BE2C (cell line): ENCODE results near the gene HSF2. TPM values are rescaled to one million over a fixed set of nuclear protein-coding genes. Genes with fewer than 3 reads are reported as not detected.

ENCODE experiments used
- DNase-seq: peaks from one replicate; pipeline ENCODE4 v3.0.0-alpha.2; 2020
- H3K27me3 ChIP-seq: fragments of 250-450 bp; sonication (Bioruptor Pico); 2 replicates; pipeline ENCODE4 v1.5.1; 2020; ENCODE audit warnings: mild to moderate bottlenecking
- H3K36me3 ChIP-seq: fragments of 250-450 bp; sonication (Bioruptor Pico); 2 replicates; pipeline ENCODE4 v1.5.1; 2020; ENCODE audit warnings: mild to moderate bottlenecking
- H3K4me1 ChIP-seq: fragments of 250-450 bp; sonication (Bioruptor Pico); 2 replicates; pipeline ENCODE4 v1.5.1; 2020
- H3K4me3 ChIP-seq: 2 replicates; pipeline ENCODE4 v1.5.1; 2011; ENCODE audit warnings: low read depth, low read length
- H3K9me3 ChIP-seq: fragments of 250-450 bp; sonication (Bioruptor Pico); 2 replicates; pipeline ENCODE4 v1.5.1; 2020
- CTCF ChIP-seq: IDR thresholded peaks from 2 replicates; pipeline ENCODE4 v1.5.1; 2012; ENCODE audit warnings: mild to moderate bottlenecking, low read depth, low read length
- polyA plus RNA-seq: library from polyadenylated mRNA; unstranded; fragments of >200 nt; gene quantifications from one replicate; pipeline ENCODE4 v1.2.1, GENCODE V29; 2012; ENCODE audit warnings: low read depth, missing spikeins; ENCODE audit not compliant: insufficient read length, insufficient read depth

HSF2 gene
- 22.2 TPM for polyA plus RNA-seq

- Histone ChIP-seq H3K9me3 (no peaks in the 10 kb centered on the region), H3K27me3 (no peaks in the 10 kb centered on the region), H3K36me3 (peaks cover 2% of the 10 kb centered on the region; the same call in 1 of the 2 replicates), H3K4me3 (peak within 1 kb of the TSS; percentile 95), H3K4me1 (peaks cover 7% of the 10 kb centered on the region)
- peak; percentile 97 for DNase-seq
- TF ChIP-seq CTCF, result peak; percentile 15; the same call in 1 of the 2 replicates
These were observed at the start of gene HSF2 for GRCh38 chr6:122399348-122400120. HSF2 (plus strand) TSS chr6:122399652; CDS start chr6:122399738, 86 bp downstream.

- no peaks in the 10 kb centered on the region for H3K4me1 ChIP-seq
- no peaks in the 10 kb centered on the region for H3K27me3 ChIP-seq
- DNase-seq, result no peak
- H3K36me3 ChIP-seq, result no peaks in the 10 kb centered on the region
- H3K4me3 ChIP-seq, result no peak overlapping the region
- H3K9me3 ChIP-seq, result no peaks in the 10 kb centered on the region
- TF ChIP-seq CTCF, result no peak
These were observed 46.3 kb upstream of the HSF2 start for GRCh38 chr6:122352981-122353664.

GRCh38 chr6:122360809-122361208 lies 38.6 kb upstream of the HSF2 start:
- H3K4me3 ChIP-seq, result no peak overlapping the region
- no peaks in the 10 kb centered on the region for H3K27me3 ChIP-seq
- DNase-seq, result no peak
- H3K36me3 ChIP-seq, result no peaks in the 10 kb centered on the region
- no peak for TF ChIP-seq CTCF
- H3K9me3 ChIP-seq, result no peaks in the 10 kb centered on the region
- no peaks in the 10 kb centered on the region for H3K4me1 ChIP-seq

GRCh38 chr6:122361314-122361979 lies 38.0 kb upstream of the HSF2 start:
- DNase-seq, result no peak
- no peak for TF ChIP-seq CTCF
- no peaks in the 10 kb centered on the region for H3K27me3 ChIP-seq
- H3K4me1 ChIP-seq, result no peaks in the 10 kb centered on the region
- H3K9me3 ChIP-seq, result no peaks in the 10 kb centered on the region
- H3K36me3 ChIP-seq, result no peaks in the 10 kb centered on the region
- H3K4me3 ChIP-seq, result no peak overlapping the region

GRCh38 chr6:122363769-122364483 lies 35.5 kb upstream of the HSF2 start:
- DNase-seq, result no peak
- Histone ChIP-seq H3K4me3 (no peak overlapping the region), H3K36me3 (no peaks in the 10 kb centered on the region), H3K9me3 (no peaks in the 10 kb centered on the region), H3K27me3 (no peaks in the 10 kb centered on the region), H3K4me1 (no peaks in the 10 kb centered on the region)
- no peak for TF ChIP-seq CTCF
